OCI-LY3 (cell line): Measurements from ENCODE around the gene APOL5.

Experiments
- H2AFZ ChIP-seq: fragments of 200-600, 300-600 bp; shearing (Covaris generic); 2 replicates; pipeline ENCODE4 v1.6.0; 2014; ENCODE audit warnings: antibody characterized with exemption, low read depth, low read length
- H3K27ac ChIP-seq: fragments of 200-600, 300-600 bp; sonication (generic); 2 replicates; pipeline ENCODE4 v1.5.1; 2014; ENCODE audit warnings: mild to moderate bottlenecking, low read length, moderate library complexity, mixed read lengths
- H3K27me3 ChIP-seq: fragments of 200-600, 300-600 bp; sonication (generic); 2 replicates; pipeline ENCODE4 v1.6.1; 2014; ENCODE audit warnings: low read depth, low read length, mixed read lengths
- H3K36me3 ChIP-seq: fragments of 200-600, 300-600 bp; sonication (generic); replicated peaks from 2 replicates; pipeline ENCODE3; 2014; ENCODE audit warnings: low read depth, low read length, mixed read lengths
- H3K4me1 ChIP-seq: fragments of 300-600, 200-600 bp; sonication (generic); 2 replicates; pipeline ENCODE4 v1.6.1; 2014; ENCODE audit warnings: low read length, mixed read lengths
- H3K4me2 ChIP-seq: fragments of 200-600, 300-600 bp; sonication (generic); 2 replicates; pipeline ENCODE4 v1.6.1; 2014; ENCODE audit warnings: low read length, mixed read lengths
- H3K4me3 ChIP-seq: fragments of 300-600, 200-600 bp; sonication (generic); 2 replicates; pipeline ENCODE4 v1.5.1; 2014; ENCODE audit warnings: antibody characterized with exemption, mild to moderate bottlenecking, low read length, moderate library complexity
- H3K79me2 ChIP-seq: fragments of 300-600, 200-600 bp; shearing (Covaris generic); 2 replicates; pipeline ENCODE4 v1.6.1; 2014; ENCODE audit warnings: mild to moderate bottlenecking, low read length, mixed read lengths
- H3K9ac ChIP-seq: fragments of 300-600, 200-600 bp; shearing (Covaris generic); 2 replicates; pipeline ENCODE4 v1.6.0; 2014; ENCODE audit warnings: mild to moderate bottlenecking, low read length, moderate library complexity
- H3K9me3 ChIP-seq: fragments of 200-600, 300-600 bp; shearing (Covaris generic); 2 replicates; pipeline ENCODE4 v1.6.1; 2014; ENCODE audit warnings: low read length, mixed read lengths; ENCODE audit not compliant: insufficient read depth
- H4K20me1 ChIP-seq: fragments of 200-600, 300-600 bp; sonication (generic); 2 replicates; pipeline ENCODE4 v1.6.1; 2016; ENCODE audit warnings: low read length, mixed read lengths; ENCODE audit not compliant: insufficient read depth
- CTCF ChIP-seq: fragments of 200-600, 300-600 bp; sonication (generic); IDR thresholded peaks from 2 replicates; pipeline ENCODE4 v1.5.1; 2014; ENCODE audit warnings: antibody characterized with exemption, low read length, low read depth
- EZH2phosphoT487 ChIP-seq: fragments of 200-600 bp; shearing (Covaris generic); IDR thresholded peaks from 2 replicates; pipeline ENCODE4 v1.6.1; 2018; ENCODE audit warnings: antibody characterized with exemption, mixed run types, low read depth

The APOL5 gene

GRCh38 chr22:35775339-35775738 is 57.7 kb downstream of the APOL5 start:
- no peaks in the 10 kb centered on the region for H3K4me1 ChIP-seq
- H3K79me2 ChIP-seq = no peaks in the 10 kb centered on the region
- H3K4me3 ChIP-seq = no peak overlapping the region
- TF ChIP-seq CTCF (no peak), EZH2phosphoT487 (no peak)
- no peak overlapping the region for H3K9ac ChIP-seq
- H4K20me1 ChIP-seq = no peaks in the 10 kb centered on the region
- no peaks in the 10 kb centered on the region for H3K36me3 ChIP-seq
- H3K27ac ChIP-seq = no peak overlapping the region
- H3K9me3 ChIP-seq = no peaks in the 10 kb centered on the region
- no peak overlapping the region for H3K4me2 ChIP-seq
- peaks cover 61% of the 10 kb centered on the region for H3K27me3 ChIP-seq
- no peak overlapping the region for H2AFZ ChIP-seq

GRCh38 chr22:35777335-35777975 is 59.8 kb downstream of the APOL5 start:
- Histone ChIP-seq H3K27ac (no peak overlapping the region), H3K9ac (no peak overlapping the region), H3K27me3 (peaks cover 62% of the 10 kb centered on the region), H3K4me2 (no peak overlapping the region), H3K36me3 (no peaks in the 10 kb centered on the region), H2AFZ (no peak overlapping the region), H3K79me2 (no peaks in the 10 kb centered on the region), H4K20me1 (no peaks in the 10 kb centered on the region), H3K4me3 (no peak overlapping the region), H3K4me1 (no peaks in the 10 kb centered on the region), H3K9me3 (no peaks in the 10 kb centered on the region)
- TF ChIP-seq CTCF = no peak
- no peak for TF ChIP-seq EZH2phosphoT487
